ENCODE measurements around the gene OR1L8.

Gene OR1L8

GRCh38 chr9:122580360-122580759 is 2.8 kb downstream of the OR1L8 start:
- H3K27ac ChIP-seq (ENCODE audit: low read depth, low read length) = no peak overlapping the region
- WGBS (ENCODE audit: extremely low coverage, insufficient coverage, low lambda C conversion rate) = no CpG with 5 or more reads among the region's 3 CpGs
- no peak overlapping the region for H2BK5ac ChIP-seq (ENCODE audit: low read length)
- H3K36me3 ChIP-seq (ENCODE audit: control insufficient read depth, insufficient read depth, low read length) = no peaks in the 10 kb centered on the region
- no peaks in the 10 kb centered on the region for H3K79me2 ChIP-seq (ENCODE audit: control insufficient read depth, insufficient read depth, low read length)
- no peak overlapping the region for H3K23ac ChIP-seq (ENCODE audit: low read length)
- H4K8ac ChIP-seq (ENCODE audit: low read depth, low read length) = no peak overlapping the region
- no peak overlapping the region for H3K4ac ChIP-seq (ENCODE audit: low read depth, low read length)
- H2AK5ac ChIP-seq (ENCODE audit: low read length) = no peak overlapping the region
- H3K27me3 ChIP-seq (ENCODE audit: insufficient read depth, low read length, poor library complexity) = no peaks in the 10 kb centered on the region
- no peak for DNase-seq
- H3K4me2 ChIP-seq (ENCODE audit: low read length) = no peak overlapping the region
- H3K4me1 ChIP-seq (ENCODE audit: control insufficient read depth, low read depth, low read length) = no peaks in the 10 kb centered on the region
- H3K56ac ChIP-seq (ENCODE audit: low read length) = no peak overlapping the region
- no peak overlapping the region for H4K5ac ChIP-seq (ENCODE audit: low read length)
- H2BK15ac ChIP-seq (replicated peaks; ENCODE audit: low read depth) = no peak overlapping the region
- no peak overlapping the region for H3K9ac ChIP-seq (ENCODE audit: low read length)
- H3K79me1 ChIP-seq (ENCODE audit: low read length) = no peaks in the 10 kb centered on the region
- H3K18ac ChIP-seq (ENCODE audit: low read length) = no peak overlapping the region
- no peak overlapping the region for H3K4me3 ChIP-seq (ENCODE audit: low read length)
- H2BK120ac ChIP-seq (ENCODE audit: low read depth, low read length) = no peak overlapping the region

- no peak overlapping the region for H3K9ac ChIP-seq (ENCODE audit: low read length)
- no peak overlapping the region for H3K23ac ChIP-seq (ENCODE audit: low read length)
- H4K8ac ChIP-seq (ENCODE audit: low read depth, low read length) = no peak overlapping the region
- H3K36me3 ChIP-seq (ENCODE audit: control insufficient read depth, insufficient read depth, low read length) = no peaks in the 10 kb centered on the region
- no peak overlapping the region for H3K4ac ChIP-seq (ENCODE audit: low read depth, low read length)
- no peak overlapping the region for H2BK5ac ChIP-seq (ENCODE audit: low read length)
- WGBS (ENCODE audit: extremely low coverage, insufficient coverage, low lambda C conversion rate) = no CpG with 5 or more reads among the region's 5 CpGs
- H3K56ac ChIP-seq (ENCODE audit: low read length) = no peak overlapping the region
- no peaks in the 10 kb centered on the region for H3K79me1 ChIP-seq (ENCODE audit: low read length)
- DNase-seq = no peak
- H2BK120ac ChIP-seq (ENCODE audit: low read depth, low read length) = no peak overlapping the region
- H3K27ac ChIP-seq (ENCODE audit: low read depth, low read length) = no peak overlapping the region
- no peak overlapping the region for H3K4me3 ChIP-seq (ENCODE audit: low read length)
- no peaks in the 10 kb centered on the region for H3K27me3 ChIP-seq (ENCODE audit: insufficient read depth, low read length, poor library complexity)
- no peak overlapping the region for H3K4me2 ChIP-seq (ENCODE audit: low read length)
- no peak overlapping the region for H2BK15ac ChIP-seq (replicated peaks; ENCODE audit: low read depth)
- H2AK5ac ChIP-seq (ENCODE audit: low read length) = no peak overlapping the region
- H3K4me1 ChIP-seq (ENCODE audit: control insufficient read depth, low read depth, low read length) = no peaks in the 10 kb centered on the region
- H3K79me2 ChIP-seq (ENCODE audit: control insufficient read depth, insufficient read depth, low read length) = no peaks in the 10 kb centered on the region
- H3K18ac ChIP-seq (ENCODE audit: low read length) = no peak overlapping the region
- no peak overlapping the region for H4K5ac ChIP-seq (ENCODE audit: low read length)
Observed at GRCh38 chr9:122579874-122580273, 3.3 kb downstream of the OR1L8 start.

DNA sequence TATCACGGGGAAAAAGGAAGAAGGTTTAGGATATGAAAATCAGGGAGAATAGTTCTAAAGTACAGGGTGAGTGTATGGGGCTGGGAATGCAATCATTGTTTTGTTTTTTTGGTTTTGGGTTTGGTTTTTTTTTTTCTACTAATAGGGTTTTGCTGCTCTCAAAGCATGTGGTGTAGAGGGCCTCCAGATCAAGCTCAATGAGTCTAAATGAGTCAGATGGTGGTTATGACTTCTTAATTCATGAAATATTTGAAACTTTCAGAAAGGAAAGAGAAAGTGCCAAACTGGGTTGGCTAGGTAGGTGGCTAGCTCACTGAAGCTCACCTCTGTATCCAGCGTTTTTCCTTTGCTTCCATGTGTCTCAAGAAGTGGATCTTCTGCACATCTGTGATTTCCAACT is 10.7 kb downstream of the OR1L8 start:
- Histone ChIP-seq H2BK15ac (replicated peaks; ENCODE audit: low read depth) (no peak overlapping the region), H3K4ac (ENCODE audit: low read depth, low read length) (no peak overlapping the region), H3K4me3 (ENCODE audit: low read length) (no peak overlapping the region), H3K79me2 (ENCODE audit: control insufficient read depth, insufficient read depth, low read length) (no peaks in the 10 kb centered on the region), H3K18ac (ENCODE audit: low read length) (no peak overlapping the region), H2BK120ac (ENCODE audit: low read depth, low read length) (no peak overlapping the region), H3K79me1 (ENCODE audit: low read length) (no peaks in the 10 kb centered on the region), H3K36me3 (ENCODE audit: control insufficient read depth, insufficient read depth, low read length) (no peaks in the 10 kb centered on the region), H3K23ac (ENCODE audit: low read length) (no peak overlapping the region), H2BK5ac (ENCODE audit: low read length) (no peak overlapping the region), H3K4me2 (ENCODE audit: low read length) (no peak overlapping the region), H3K4me1 (ENCODE audit: control insufficient read depth, low read depth, low read length) (no peaks in the 10 kb centered on the region), H2AK5ac (ENCODE audit: low read length) (no peak overlapping the region), H3K27me3 (ENCODE audit: insufficient read depth, low read length, poor library complexity) (no peaks in the 10 kb centered on the region), H4K5ac (ENCODE audit: low read length) (no peak overlapping the region), H3K9ac (ENCODE audit: low read length) (no peak overlapping the region), H3K56ac (ENCODE audit: low read length) (no peak overlapping the region), H4K8ac (ENCODE audit: low read depth, low read length) (no peak overlapping the region), H3K27ac (ENCODE audit: low read depth, low read length) (no peak overlapping the region)
- WGBS (ENCODE audit: extremely low coverage, insufficient coverage, low lambda C conversion rate) = no CpG with 5 or more reads among the region's 2 CpGs
- no peak for DNase-seq

- Histone ChIP-seq H2AK5ac (ENCODE audit: low read length) (no peak overlapping the region), H2BK120ac (ENCODE audit: low read depth, low read length) (no peak overlapping the region), H3K56ac (ENCODE audit: low read length) (no peak overlapping the region), H4K8ac (ENCODE audit: low read depth, low read length) (no peak overlapping the region), H3K4me2 (ENCODE audit: low read length) (no peak overlapping the region), H3K27ac (ENCODE audit: low read depth, low read length) (no peak overlapping the region), H3K4me1 (ENCODE audit: control insufficient read depth, low read depth, low read length) (no peaks in the 10 kb centered on the region), H3K23ac (ENCODE audit: low read length) (no peak overlapping the region), H3K27me3 (ENCODE audit: insufficient read depth, low read length, poor library complexity) (no peaks in the 10 kb centered on the region), H3K4ac (ENCODE audit: low read depth, low read length) (no peak overlapping the region), H3K18ac (ENCODE audit: low read length) (no peak overlapping the region), H4K5ac (ENCODE audit: low read length) (no peak overlapping the region), H3K79me2 (ENCODE audit: control insufficient read depth, insufficient read depth, low read length) (no peaks in the 10 kb centered on the region), H2BK5ac (ENCODE audit: low read length) (no peak overlapping the region), H3K36me3 (ENCODE audit: control insufficient read depth, insufficient read depth, low read length) (no peaks in the 10 kb centered on the region), H3K79me1 (ENCODE audit: low read length) (no peaks in the 10 kb centered on the region), H2BK15ac (replicated peaks; ENCODE audit: low read depth) (no peak overlapping the region), H3K4me3 (ENCODE audit: low read length) (no peak overlapping the region), H3K9ac (ENCODE audit: low read length) (no peak overlapping the region)
- WGBS (ENCODE audit: extremely low coverage, insufficient coverage, low lambda C conversion rate) = no CpG with 5 or more reads among the region's 4 CpGs
- DNase-seq = no peak
Observed at GRCh38 chr9:122567901-122568300, 15.3 kb downstream of the OR1L8 start.

- H2AK5ac ChIP-seq (ENCODE audit: low read length) = no peak overlapping the region
- no peak overlapping the region for H3K4me3 ChIP-seq (ENCODE audit: low read length)
- H3K4me2 ChIP-seq (ENCODE audit: low read length) = no peak overlapping the region
- no peak overlapping the region for H4K8ac ChIP-seq (ENCODE audit: low read depth, low read length)
- H2BK15ac ChIP-seq (replicated peaks; ENCODE audit: low read depth) = no peak overlapping the region
- WGBS (ENCODE audit: extremely low coverage, insufficient coverage, low lambda C conversion rate) = no CpG with 5 or more reads among the region's 9 CpGs
- no peaks in the 10 kb centered on the region for H3K27me3 ChIP-seq (ENCODE audit: insufficient read depth, low read length, poor library complexity)
- H3K18ac ChIP-seq (ENCODE audit: low read length) = no peak overlapping the region
- H2BK5ac ChIP-seq (ENCODE audit: low read length) = no peak overlapping the region
- H3K23ac ChIP-seq (ENCODE audit: low read length) = no peak overlapping the region
- no peak for DNase-seq
- H3K4ac ChIP-seq (ENCODE audit: low read depth, low read length) = no peak overlapping the region
- H3K36me3 ChIP-seq (ENCODE audit: control insufficient read depth, insufficient read depth, low read length) = no peaks in the 10 kb centered on the region
- H3K56ac ChIP-seq (ENCODE audit: low read length) = no peak overlapping the region
- H3K79me1 ChIP-seq (ENCODE audit: low read length) = no peaks in the 10 kb centered on the region
- no peaks in the 10 kb centered on the region for H3K4me1 ChIP-seq (ENCODE audit: control insufficient read depth, low read depth, low read length)
- H3K9ac ChIP-seq (ENCODE audit: low read length) = no peak overlapping the region
- no peak overlapping the region for H3K27ac ChIP-seq (ENCODE audit: low read depth, low read length)
- no peaks in the 10 kb centered on the region for H3K79me2 ChIP-seq (ENCODE audit: control insufficient read depth, insufficient read depth, low read length)
- no peak overlapping the region for H4K5ac ChIP-seq (ENCODE audit: low read length)
- H2BK120ac ChIP-seq (ENCODE audit: low read depth, low read length) = no peak overlapping the region
Observed at GRCh38 chr9:122562134-122562760, 20.9 kb downstream of the OR1L8 start.

GRCh38 chr9:122561446-122561845 is 21.7 kb downstream of the OR1L8 start:
- H3K79me2 ChIP-seq (ENCODE audit: control insufficient read depth, insufficient read depth, low read length) = no peaks in the 10 kb centered on the region
- no peaks in the 10 kb centered on the region for H3K4me1 ChIP-seq (ENCODE audit: control insufficient read depth, low read depth, low read length)
- no peak overlapping the region for H2BK120ac ChIP-seq (ENCODE audit: low read depth, low read length)
- no peaks in the 10 kb centered on the region for H3K36me3 ChIP-seq (ENCODE audit: control insufficient read depth, insufficient read depth, low read length)
- H3K4ac ChIP-seq (ENCODE audit: low read depth, low read length) = no peak overlapping the region
- DNase-seq = no peak
- no peak overlapping the region for H3K4me3 ChIP-seq (ENCODE audit: low read length)
- no peak overlapping the region for H3K56ac ChIP-seq (ENCODE audit: low read length)
- no peak overlapping the region for H3K9ac ChIP-seq (ENCODE audit: low read length)
- no peak overlapping the region for H3K27ac ChIP-seq (ENCODE audit: low read depth, low read length)
- no peak overlapping the region for H2AK5ac ChIP-seq (ENCODE audit: low read length)
- no peak overlapping the region for H3K23ac ChIP-seq (ENCODE audit: low read length)
- no peak overlapping the region for H4K5ac ChIP-seq (ENCODE audit: low read length)
- H3K4me2 ChIP-seq (ENCODE audit: low read length) = no peak overlapping the region
- H3K18ac ChIP-seq (ENCODE audit: low read length) = no peak overlapping the region
- no peak overlapping the region for H4K8ac ChIP-seq (ENCODE audit: low read depth, low read length)
- H3K27me3 ChIP-seq (ENCODE audit: insufficient read depth, low read length, poor library complexity) = no peaks in the 10 kb centered on the region
- no peak overlapping the region for H2BK5ac ChIP-seq (ENCODE audit: low read length)
- H2BK15ac ChIP-seq (replicated peaks; ENCODE audit: low read depth) = no peak overlapping the region
- no CpG with 5 or more reads among the region's 4 CpGs for WGBS (ENCODE audit: extremely low coverage, insufficient coverage, low lambda C conversion rate)
- H3K79me1 ChIP-seq (ENCODE audit: low read length) = no peaks in the 10 kb centered on the region

Data from mesendoderm (in vitro differentiated cells).